RKO (cell line): ENCODE data around the gene FERMT2.
"Not testable (repeated sequence)": the region's sequence is repeated elsewhere in the genome, so short reads cannot be mapped to it uniquely, and the experiment has no call there.

ENCODE experiments used
- DNase-seq: peaks from one replicate; pipeline ENCODE4 v3.0.0-alpha.2; 2016; ENCODE audit warnings: low spot score

Gene FERMT2

GRCh38 chr14:52901357-52901980 is 49.4 kb downstream of the FERMT2 start:
- DNase-seq: no peak

GRCh38 chr14:52900731-52901130 is 50.1 kb downstream of the FERMT2 start:
- DNase-seq: no peak

- DNase-seq: no peak
These were observed 52.4 kb downstream of the FERMT2 start for GRCh38 chr14:52898496-52898895.

- DNase-seq: no peak
These were observed 55.9 kb downstream of the FERMT2 start for GRCh38 chr14:52895000-52895399.

- no peak for DNase-seq
These were observed 59.0 kb downstream of the FERMT2 start for GRCh38 chr14:52891800-52892199.

- no peak for DNase-seq
These were observed 61.7 kb downstream of the FERMT2 start for GRCh38 chr14:52888839-52889838.

GRCh38 chr14:52888159-52888558 is 62.7 kb downstream of the FERMT2 start:
- DNase-seq: no peak

GRCh38 chr14:52885230-52885629 is 65.6 kb downstream of the FERMT2 start:
- DNase-seq: no peak

- no peak for DNase-seq
These were observed 67.2 kb downstream of the FERMT2 start for GRCh38 chr14:52883658-52884057.

- no peak for DNase-seq
These were observed 68.0 kb downstream of the FERMT2 start for GRCh38 chr14:52882824-52883223.

GRCh38 chr14:52879958-52880357 is 70.9 kb downstream of the FERMT2 start:
- no peak for DNase-seq

GRCh38 chr14:52878946-52879345 is 71.9 kb downstream of the FERMT2 start:
- DNase-seq: no peak

GRCh38 chr14:52878469-52878868 is 72.4 kb downstream of the FERMT2 start:
- no peak for DNase-seq

GRCh38 chr14:52877628-52878027 is 73.2 kb downstream of the FERMT2 start:
- no peak for DNase-seq

- no peak for DNase-seq
These were observed 74.0 kb downstream of the FERMT2 start for GRCh38 chr14:52876806-52877205.

- DNase-seq: no peak
These were observed 74.5 kb downstream of the FERMT2 start for GRCh38 chr14:52876311-52876710.

- no peak for DNase-seq
These were observed 75.1 kb downstream of the FERMT2 start for GRCh38 chr14:52875707-52876106.

GRCh38 chr14:52874389-52874788 is 76.5 kb downstream of the FERMT2 start:
- no peak for DNase-seq

GRCh38 chr14:52873694-52874093 is 77.2 kb downstream of the FERMT2 start:
- no peak for DNase-seq

GRCh38 chr14:52873065-52873464 is 77.8 kb downstream of the FERMT2 start:
- DNase-seq: no peak

GRCh38 chr14:52871606-52872005 is 79.2 kb downstream of the FERMT2 start:
- no peak for DNase-seq

- no peak for DNase-seq
These were observed 81.8 kb downstream of the FERMT2 start for GRCh38 chr14:52868911-52869618.

GRCh38 chr14:52864893-52865292 is 86.0 kb downstream of the FERMT2 start:
- DNase-seq: not testable (repeated sequence)
